SKM-1 treated with dmso at 0.1 percent for 144 hours (cell line): ENCODE data around the gene ZNF423.

Experiments
- DNase-seq: peaks from one replicate; lab custom pipeline; 2025; ENCODE audit not compliant: unreplicated experiment; lab: John Stamatoyannopoulos, UW

The ZNF423 gene

DNA sequence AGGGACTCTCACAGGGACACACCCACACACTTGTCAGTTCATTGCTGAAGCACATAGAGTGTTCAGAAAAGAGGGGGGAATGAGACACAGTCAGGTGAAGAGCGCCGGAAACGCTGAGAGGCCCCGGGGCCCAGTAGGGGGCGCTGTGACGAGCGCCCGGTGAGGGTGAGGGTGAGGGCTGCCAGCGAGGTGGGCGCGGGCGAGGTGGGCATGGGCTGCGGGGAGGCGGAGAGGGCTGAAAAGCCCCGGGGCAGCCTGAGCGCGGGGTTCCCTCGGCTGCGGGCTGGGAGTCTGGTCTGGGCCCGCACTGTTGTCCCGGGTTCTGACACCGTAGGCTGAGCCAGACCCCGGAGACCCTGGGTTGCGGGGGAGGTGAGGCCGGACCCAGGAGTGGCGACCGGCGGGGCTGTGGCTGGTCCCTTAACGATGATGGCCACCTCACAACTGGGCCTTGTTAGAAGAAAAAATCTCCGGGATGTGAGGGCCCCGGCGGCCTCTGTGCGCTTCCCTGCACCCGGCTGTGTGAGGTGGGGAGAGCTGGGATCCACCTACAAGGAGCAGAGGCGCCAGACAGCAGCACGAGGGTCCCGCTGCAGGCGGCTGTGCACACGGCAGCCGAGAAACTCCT, 390.9 kb downstream of the ZNF423 start:
- no peak for DNase-seq

DNA sequence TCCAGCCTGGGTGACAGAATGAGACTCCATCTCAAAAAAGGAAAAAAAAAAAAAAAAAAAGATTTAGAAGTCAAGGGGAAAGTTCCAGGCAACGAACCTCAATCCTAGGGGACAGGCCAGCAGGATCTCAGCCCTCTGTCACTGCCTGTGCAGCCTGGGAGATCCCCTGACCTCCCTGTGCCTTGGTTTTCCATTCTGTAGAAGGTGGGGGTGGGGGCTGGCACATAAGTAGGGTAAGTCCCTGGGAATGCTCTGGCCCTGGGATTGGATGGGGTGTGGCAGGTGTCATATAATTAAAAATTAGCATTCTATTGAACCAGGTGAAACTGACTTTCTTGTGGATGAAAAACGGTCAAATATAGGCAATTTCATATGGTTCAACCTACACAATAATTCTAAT, 391.8 kb downstream of the ZNF423 start:
- no peak for DNase-seq

DNA sequence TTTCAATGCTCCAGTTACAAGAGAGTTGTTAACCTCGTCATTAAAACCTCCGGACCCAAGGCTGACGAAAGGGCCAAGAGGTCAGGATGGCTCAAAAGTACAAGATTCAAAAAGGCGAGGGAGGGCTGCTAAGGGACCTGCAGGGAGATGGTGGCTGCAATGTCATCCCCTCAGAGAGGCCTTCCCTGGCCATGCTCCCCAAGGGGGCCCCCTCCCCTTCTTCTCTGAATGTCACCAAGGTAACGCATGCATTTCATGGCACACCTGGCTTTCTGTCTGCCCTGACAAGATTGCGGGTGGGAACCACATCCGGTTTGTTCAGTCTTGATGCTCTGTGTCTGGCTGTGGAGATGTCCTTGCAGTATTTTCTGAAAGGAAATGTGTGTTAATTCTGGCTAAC, 392.4 kb downstream of the ZNF423 start:
- no peak for DNase-seq

DNA sequence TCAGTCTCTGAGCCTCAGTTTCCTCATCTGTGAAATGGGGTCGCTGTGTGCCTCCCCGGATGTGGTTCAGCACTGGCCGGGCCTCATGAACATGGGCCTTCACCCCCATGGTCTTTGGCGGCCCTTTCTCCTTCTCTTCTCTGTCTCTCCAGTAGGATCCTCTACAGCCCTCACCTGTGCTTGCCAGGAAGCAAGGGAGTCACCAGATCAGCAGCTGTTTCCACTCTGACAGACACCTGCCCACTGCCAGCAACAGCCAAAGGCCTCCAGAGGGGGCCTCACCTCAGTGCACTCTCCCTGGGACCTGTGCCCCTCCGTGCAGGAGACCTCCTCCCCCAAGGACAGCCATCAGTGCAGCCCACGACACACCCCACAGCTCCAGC, 392.9 kb downstream of the ZNF423 start:
- DNase-seq = no peak

DNA sequence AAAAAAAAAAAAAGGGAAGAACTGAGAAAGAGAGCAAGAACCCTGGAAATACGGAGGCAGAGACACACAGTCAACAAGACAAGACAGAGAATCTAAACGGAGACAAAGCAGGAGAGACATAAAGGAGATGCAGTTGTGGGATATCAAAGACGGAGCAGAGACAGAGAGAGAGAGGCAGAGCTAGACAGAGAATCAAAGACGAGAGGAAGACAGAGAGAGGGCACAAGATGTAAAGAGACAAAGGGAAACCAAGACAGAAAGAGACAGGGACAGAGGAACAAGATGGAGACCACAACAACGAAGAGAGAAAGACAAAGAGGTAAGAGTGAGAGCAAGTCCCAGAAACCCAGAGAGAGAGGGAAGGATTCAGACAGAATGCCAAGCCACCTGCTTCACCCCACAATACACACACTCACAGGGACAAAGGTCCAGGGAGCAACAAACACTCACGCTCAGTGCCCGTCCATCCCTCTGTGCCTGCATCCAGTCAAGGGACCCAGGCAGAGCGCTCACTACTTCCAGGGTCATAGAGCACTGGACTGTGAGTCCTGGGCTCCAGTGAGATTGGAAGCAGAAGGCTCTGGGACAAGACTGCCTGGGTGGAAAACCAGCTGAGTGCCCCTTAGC, 393.4 kb downstream of the ZNF423 start:
- DNase-seq = no peak

DNA sequence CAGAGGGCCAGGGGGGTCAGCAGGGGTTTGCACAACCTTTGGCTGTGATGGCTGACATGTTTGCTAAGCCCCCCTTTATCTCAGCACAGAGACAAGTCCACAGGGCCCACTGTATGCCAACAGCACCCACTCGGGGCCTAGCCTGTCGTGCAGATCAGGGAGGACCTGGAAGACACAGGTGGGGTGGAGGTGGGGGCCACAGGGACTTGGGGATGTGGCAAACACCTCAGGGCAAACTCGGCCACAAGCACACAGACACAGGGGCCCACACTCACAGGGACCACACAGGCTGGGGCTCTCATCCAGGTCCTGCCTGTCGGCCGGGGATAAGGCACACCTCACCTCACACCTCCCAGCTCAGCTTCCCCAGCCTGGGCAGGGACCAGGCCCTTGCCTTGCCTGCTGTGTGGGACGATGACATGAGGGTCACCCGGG, 394.4 kb downstream of the ZNF423 start:
- no peak for DNase-seq

DNA sequence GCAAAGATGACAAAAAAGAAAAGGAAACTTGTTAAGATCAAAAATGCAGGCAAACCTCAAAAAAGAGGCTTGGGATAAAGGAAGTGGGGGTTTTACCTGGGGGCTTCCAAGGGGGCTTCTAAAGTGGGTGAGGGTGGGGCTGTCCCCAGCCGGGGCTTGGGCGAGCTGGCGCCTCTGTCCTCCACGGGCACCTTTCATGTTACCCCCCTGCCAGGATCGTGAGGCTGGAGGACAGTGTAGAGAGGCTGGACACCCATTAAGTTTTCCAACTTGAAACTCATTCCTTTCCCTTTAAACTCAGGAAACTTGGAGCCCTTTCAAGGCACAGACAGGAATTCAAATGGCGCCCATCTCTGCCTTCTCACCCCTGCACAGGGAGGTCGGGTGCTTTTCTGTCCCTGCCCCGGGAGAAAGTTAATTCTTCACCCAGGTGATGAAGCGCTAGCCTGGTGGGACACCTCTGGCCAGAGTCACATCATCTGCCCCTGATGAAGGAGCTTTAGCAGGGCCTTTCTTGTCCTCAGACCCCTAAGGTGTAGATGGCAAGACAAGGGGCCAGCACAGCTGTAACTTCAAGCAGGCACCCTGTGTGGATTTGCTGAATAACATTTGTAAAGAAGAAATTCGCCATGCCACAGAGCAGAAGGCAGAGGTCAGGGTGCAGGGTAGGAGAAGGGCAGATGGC, 395.0 kb downstream of the ZNF423 start:
- no peak for DNase-seq

DNA sequence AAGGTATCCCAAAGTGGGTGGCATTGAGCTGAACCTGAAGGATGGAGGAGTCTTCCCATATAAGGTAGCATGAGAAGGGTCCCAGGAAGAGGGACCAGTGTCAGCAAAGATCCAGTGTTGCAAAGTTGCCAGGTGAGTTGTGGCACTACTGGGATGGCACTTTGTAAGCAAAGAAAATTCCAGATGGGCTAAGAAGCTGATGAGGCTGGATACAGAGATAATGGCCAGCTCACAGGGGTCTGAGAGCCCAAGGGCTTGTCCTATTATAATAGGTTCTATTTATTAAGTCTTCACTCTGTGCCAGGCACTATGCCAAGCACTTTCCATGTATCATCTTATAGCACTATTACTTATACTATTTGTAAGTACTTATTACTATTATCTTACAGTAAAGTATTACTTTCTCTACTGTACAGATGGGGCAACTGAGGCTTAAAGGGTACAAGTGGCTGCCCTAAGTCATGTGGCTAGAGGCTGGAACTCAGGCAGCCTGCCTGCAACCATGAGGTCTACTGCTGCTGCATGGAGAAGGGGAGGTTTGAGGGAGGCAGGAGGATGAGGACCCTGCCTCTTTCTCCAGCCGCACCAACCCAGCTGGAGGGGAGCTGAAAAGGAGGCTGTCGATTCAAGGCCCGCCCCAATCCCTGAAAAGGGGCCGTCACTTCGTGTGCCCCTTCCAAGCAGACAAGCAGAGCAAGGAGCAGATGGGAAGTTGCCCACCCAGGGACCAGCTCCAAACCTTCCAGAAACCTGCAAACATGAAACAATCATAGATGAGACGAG, 395.8 kb downstream of the ZNF423 start:
- DNase-seq = no peak

DNA sequence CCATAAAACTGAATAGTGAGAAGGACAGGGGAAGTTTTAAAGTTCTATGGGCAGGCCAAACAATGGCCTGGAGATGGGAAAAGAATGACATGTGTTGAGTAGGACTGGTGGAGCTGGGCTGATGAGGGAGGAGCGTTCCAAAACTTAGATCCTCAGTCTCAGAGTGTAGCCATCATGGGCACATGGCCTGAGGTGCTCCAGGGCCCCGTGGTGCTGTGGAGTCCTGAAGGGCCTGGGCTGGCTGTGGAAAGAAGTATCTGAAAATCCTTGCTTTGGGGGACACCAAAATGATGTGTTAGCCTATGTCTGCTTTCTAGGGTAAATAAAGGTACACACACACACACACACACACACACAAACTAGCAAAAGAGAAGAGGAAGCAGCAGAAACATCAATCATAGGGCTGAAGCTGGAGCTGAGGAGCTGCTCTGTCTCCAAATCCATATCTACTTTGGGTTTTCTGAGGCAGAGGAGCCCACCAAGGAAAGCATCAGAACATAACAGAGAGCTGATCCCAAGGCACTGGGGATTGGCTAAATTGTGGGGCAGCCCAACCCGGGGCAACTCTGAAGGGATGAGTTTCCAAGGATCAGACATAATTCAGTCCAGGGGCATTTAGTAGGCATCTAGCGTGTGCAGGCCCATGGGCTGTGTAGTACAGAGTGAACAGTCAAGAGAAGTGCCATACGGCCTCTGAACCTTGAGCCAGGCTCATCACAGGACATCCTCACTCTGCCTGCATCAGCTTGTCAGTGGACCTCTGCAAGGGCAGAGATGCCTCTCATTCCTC, 397.1 kb downstream of the ZNF423 start:
- no peak for DNase-seq

DNA sequence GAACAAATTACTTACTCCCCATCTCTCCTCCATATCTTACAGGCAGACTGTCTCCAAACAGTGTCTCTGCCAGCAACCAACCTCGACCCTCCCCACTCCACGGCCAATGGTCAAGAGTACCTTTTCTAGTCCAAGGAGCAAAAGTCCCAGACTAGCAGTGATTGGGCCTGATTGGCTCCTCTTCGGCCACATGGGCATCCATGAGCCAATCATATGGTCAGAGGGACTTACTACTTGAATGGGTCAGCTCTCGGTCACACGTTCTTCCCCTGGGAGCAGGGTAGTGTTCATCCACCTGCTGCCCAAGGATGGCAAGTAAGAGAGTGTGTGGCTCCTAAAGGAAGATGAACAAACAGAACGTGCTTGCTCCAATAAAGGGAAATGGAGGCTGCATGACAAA, 397.7 kb downstream of the ZNF423 start:
- DNase-seq = no peak

DNA sequence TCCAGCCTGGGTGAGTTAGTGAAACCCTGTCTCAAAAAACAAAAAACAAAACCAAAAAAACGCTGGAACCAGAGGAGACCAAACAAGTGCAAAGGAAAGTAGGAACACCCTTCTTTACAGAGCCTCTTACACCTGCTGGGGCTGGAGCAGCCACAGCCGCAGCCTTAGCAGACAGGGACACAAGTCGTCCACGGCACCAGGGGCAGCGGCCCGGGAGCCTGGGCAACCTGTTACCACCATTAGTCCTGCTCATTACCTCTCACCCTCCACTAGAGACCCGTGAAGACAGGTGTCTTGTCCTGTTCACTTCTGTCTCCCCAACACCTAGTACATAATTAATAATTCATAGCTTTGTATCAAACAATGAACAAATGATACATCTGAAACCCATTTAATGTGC, 398.7 kb downstream of the ZNF423 start:
- DNase-seq = no peak

DNA sequence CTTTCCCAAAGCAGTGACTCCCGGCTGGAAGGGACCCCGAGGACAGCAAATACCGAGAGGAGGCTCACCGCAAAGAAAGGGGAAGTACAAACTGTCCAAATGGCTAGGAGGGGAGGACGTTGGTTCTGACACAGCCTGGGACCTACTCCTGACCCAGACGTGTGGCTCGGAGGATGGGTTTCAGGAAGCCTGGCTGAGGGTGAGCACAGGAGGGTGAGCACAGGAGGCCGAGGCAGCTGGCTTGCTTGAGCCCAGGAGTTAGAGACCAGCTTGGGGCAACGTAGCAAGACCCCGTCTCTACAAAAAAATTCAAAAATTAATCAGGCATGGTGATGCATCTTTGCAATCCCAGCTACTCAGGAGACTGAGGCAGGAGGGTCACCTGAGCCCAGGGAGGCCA, 399.1 kb downstream of the ZNF423 start:
- DNase-seq = no peak

DNA sequence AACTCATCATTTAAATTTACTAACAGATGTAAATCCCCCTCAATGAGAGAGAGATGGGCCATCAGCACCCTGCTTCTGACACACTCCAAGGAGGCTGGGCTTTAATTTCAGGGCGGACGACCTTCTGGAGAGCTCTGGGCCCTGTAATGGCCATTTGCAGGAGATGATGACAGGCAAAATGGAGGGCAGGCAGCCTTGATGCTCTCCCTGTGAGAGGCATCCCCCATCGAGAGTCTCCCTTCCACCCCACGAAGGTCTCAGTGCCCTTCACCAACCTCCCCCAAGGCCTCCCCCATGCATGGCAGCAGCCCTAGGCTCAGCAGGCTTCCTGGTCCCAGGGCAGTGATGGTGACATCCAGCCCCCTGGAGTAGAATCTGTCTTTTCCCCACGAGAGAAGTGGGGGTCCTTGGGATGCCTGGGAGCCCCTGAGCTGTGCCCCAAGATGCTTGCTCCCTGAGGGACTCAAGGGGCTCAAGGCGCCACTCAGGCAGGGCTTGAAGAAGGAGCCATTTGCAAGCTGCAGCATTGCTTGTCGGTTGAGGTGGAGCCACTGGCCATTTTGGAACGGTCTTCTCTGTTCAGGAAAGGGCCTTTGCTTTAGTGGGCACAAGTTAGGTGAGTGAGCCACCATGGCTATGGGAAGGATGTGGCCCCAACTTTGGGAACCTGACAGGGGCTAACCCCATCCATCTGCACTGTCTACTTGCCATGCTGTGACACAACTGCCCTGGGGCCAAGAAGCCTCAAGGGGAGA, 399.7 kb downstream of the ZNF423 start:
- no peak for DNase-seq

DNA sequence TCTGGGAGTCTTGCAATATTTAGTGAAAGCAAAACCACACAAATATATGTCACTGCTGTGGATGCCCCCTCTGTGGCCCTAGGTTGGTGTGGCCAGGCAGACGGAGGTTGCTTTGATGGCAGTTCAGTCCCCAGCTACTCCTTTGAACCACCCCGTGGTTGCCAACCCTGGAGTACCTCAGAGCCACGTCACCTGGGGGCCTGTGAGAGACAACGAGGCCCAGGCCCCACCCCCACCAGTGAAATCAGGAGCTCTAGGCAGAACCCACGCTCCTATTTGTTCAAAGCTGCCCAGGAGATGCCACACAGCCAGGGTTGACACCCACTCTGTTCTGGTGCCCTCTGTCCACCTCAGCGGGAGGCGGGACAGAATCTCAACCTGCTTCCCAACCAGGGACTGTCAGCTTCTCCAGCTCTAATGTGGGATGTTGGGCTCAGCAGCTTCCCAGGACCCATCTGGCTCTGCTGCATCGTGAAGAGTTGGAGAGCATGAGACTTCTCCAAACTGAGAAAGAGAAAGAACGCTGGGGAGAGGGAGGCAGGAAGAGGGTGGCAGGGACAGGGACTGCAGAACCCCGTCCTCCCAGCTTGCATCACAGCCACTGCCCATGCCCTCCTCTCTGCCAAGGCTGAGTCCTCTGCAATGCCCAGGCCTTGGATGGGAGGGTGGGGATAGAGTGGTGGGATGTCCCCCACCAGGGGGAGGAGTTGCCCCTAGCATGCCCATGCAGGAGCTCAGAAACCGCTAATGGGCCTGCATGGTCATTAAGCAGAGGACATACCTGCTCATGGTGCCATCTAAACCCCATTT, 400.5 kb downstream of the ZNF423 start:
- DNase-seq = no peak

DNA sequence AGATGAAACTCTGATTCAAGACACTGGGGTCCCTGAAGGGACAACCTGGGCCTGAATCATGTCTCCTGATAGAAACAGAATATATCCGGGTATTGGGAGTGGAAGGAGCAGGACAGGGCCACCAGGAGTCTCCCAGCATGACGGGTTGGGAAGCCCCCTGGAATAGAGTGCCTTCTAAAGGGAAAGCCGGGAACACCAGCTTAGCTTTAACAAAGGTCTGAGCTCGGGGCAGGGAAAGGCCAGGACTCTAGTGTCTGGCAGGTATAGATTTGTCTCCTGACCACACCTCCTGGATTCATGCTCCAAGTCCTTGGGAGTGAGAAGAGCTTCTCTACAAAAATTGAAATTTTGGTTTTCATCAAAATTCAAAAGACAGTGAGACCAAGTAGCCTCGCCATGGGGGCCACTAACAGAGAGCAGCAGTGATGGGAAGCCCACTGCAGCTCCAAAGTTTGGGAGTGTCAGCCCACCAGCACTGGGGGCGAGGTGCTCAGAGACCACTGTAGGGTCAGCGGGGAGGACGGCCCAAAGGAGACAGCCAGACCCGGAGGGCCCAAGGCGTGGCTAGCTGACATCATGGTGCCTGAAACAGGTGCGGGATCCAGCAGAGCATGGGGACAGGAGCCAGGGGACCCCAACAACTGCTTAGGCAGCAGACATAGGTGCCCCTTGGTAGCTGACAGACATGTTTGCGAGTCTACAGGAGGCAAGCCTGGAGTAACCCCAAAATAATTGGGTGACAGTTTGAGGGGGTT, 401.3 kb downstream of the ZNF423 start:
- no peak for DNase-seq

DNA sequence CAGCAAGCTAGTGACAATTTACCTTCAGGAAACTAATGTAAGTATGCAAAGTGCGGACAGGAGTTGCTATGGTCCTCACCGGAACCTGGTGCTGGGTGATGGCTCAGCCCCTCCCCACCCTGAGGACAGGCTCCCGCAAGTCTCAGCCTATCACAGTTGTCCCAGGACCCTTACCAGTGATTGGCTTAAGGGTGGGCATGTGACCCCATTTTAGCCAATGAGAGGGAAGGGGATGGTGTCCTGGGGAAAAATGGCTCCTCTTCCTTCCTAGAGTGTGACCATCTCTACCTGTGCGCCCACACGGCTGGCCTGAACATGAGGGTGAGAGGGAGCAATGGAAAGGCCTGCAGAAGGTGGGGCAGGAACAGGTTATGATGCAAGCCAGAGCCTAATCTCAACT, 401.9 kb downstream of the ZNF423 start:
- DNase-seq = no peak

DNA sequence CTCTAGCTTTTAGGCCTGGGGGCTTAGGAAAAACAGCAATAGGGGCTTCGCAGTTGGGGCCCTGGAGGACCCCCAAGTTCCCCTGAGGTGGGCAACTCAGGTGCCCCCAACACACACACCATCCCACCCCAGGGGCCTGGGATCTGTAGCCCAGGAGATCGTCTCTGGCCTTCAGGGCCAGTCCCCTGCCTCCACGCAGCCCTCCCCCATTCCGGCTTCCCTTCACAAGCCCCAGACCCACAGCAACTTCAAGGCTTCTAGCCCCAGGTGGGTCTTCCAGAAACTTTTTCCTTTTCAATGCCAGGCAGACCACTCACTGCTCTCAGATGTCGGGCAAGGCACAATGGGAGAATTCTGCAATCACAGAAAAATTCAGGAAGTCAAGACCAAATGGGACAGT, 402.9 kb downstream of the ZNF423 start:
- no peak for DNase-seq

DNA sequence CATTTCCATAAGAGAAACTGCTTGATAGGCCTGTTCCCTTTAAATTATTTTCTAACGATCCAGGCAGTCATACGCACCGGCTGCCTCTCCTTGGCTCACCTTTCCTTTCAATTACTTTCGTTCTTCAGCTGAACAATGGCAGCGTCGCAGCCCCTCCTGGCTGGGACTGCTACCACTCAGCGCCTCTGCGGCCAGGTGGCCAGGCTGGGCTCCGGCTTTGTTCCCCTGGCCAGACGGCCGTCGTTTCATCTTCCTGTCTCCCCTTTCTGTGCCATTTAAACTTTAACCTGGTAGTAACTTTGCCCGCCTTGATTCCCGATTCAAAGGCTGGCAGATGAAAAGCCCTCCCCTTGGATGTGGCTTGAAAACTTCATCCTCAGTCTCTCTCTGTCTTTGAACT, 403.3 kb downstream of the ZNF423 start:
- DNase-seq = no peak

DNA sequence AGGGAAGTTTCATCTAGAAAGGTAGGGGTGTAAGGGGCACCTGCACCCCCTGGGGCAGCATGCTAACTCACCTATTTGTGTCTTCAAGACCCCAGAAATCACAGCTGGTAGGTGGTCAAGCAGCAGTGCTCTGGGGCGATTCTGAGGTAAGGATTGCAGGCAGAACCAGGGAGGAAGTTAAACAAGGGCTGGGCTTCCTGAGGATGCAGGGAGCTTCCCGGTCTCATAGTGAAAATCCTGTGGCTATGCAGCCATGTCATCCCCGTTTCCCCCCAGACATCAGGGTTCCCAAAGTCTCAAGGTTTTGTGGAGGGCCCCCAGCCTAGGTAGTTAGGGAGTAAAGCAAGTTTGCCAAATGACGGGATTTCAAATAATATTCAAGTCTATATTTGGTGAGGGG, 403.8 kb downstream of the ZNF423 start:
- DNase-seq = no peak
